ENCODE measurements around the gene TRIM62. TPM values are rescaled to one million over a fixed set of nuclear protein-coding genes. Genes with fewer than 3 reads are reported as not detected.

Gene TRIM62
- total RNA-seq, 4 donors from 2014 or later = 25.8 to 32.0 (median 29.9) TPM

- intact Hi-C loops (cut with DNase I; ENCODE audit: low total_unique reads) = no loop called here
- TF ChIP-seq POLR2A (IDR thresholded peaks at IDR 0.05) = no peak
- TF ChIP-seq CTCF (IDR thresholded peaks at IDR 0.05) = no peak
- DNase-seq (ENCODE audit: low spot score in 2 of 2) = peak in 1 of 2 donors; percentile 82
- H3K4me3 ChIP-seq (ENCODE audit: low read depth, poor library complexity, severe bottlenecking) = no peak overlapping the region
- WGBS, 2 donors = 82 to 85% methylated on average over 10 of the region's 10 CpGs
Measured at GRCh38 chr1:33133478-33134105, 48.3 kb downstream of the TRIM62 start.

DNA sequence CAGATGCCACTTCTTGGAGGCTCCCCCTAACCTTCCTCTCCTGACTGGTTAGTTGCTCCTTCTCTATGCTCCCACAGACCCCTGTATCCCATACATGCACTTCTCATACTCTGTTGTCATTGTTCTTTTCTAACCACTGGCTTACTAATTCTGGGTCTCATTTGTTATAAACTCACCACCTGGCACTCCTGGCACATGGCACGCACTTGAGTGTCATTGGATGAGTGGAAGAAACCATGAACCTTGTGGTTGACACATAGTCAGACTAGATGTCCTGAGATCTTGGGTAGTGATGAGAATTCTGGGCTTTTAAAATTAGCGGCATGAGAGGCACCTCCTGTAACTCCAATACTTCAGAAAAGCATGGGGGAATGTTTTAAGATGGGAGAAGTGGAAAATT, 49.3 kb downstream of the TRIM62 start:
- DNase-seq (ENCODE audit: low spot score in 2 of 2) = peak in 1 of 2 donors; percentile 4
- H3K4me3 ChIP-seq (ENCODE audit: low read depth, poor library complexity, severe bottlenecking) = no peak overlapping the region
- WGBS, 2 donors = 91 to 98% methylated on average over 2 of the region's 2 CpGs
- TF ChIP-seq POLR2A (IDR thresholded peaks at IDR 0.05) (no peak), CTCF (IDR thresholded peaks at IDR 0.05) (no peak)
- intact Hi-C loops (cut with DNase I; ENCODE audit: low total_unique reads) = no loop called here

GRCh38 chr1:33131191-33131590, 50.7 kb downstream of the TRIM62 start:
- 95 to 97% methylated on average over 2 of the region's 2 CpGs for WGBS, 2 donors
- no peak for DNase-seq (ENCODE audit: low spot score in 2 of 2)
- TF ChIP-seq CTCF (IDR thresholded peaks at IDR 0.05) (no peak), POLR2A (IDR thresholded peaks at IDR 0.05) (no peak)
- no peak overlapping the region for H3K4me3 ChIP-seq (ENCODE audit: low read depth, poor library complexity, severe bottlenecking)
- intact Hi-C loops (cut with DNase I; ENCODE audit: low total_unique reads) = no loop called here

DNA sequence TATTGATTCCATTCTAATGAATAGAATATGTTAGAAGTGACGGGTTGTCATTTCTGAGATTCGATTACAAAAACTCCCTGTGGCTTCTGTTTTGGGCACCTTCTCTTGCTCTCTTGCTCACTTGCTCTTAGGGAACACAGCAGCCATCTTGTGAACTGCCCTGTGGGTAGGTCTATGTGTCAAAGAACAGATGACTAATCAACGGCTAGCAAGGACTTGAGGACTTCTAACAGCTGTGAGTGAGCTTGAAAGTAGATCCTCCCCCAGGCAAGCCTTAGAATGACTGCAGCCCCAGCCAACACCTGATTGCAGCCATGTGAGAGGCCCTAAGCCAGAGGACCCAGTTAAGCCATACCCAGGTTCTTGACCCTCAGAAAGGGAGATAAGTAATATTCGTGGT, 51.5 kb downstream of the TRIM62 start:
- no peak overlapping the region for H3K4me3 ChIP-seq (ENCODE audit: low read depth, poor library complexity, severe bottlenecking)
- 55 to 57% methylated on average over 4 of the region's 4 CpGs for WGBS, 2 donors
- intact Hi-C loops (cut with DNase I; ENCODE audit: low total_unique reads) = no loop called here
- TF ChIP-seq POLR2A (IDR thresholded peaks at IDR 0.05) = no peak
- no peak for TF ChIP-seq CTCF (IDR thresholded peaks at IDR 0.05)
- peak in 1 of 2 donors; percentile 26 for DNase-seq (ENCODE audit: low spot score in 2 of 2)

DNA sequence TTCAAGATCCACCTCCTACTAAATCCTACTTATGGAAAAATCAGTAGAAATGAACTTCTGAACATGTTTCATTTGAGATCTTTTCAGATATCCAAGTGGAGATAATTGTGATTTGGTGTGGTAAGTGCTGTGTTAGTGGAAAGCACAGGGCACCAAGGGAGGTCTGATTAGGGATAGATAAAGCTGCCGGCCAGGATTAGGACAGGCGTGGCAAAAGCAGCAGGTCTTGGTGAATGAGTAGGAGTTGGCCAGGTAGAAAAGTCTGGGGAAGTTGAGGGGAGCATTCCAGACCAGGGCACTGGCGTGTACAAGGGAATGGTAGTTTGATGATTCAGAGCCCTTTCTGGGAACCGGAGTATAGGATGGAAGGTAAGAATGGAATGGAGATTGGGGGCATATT, 53.1 kb downstream of the TRIM62 start:
- DNase-seq (ENCODE audit: low spot score in 2 of 2) = peak in 1 of 2 donors; percentile 71
- whole genome bisulfite sequencing, 2 donors = 43 to 62% methylated on average over 4 of the region's 4 CpGs
- TF ChIP-seq CTCF (IDR thresholded peaks at IDR 0.05) = no peak
- TF ChIP-seq POLR2A (IDR thresholded peaks at IDR 0.05) = no peak
- intact Hi-C loops (cut with DNase I; ENCODE audit: low total_unique reads) = no loop called here
- H3K4me3 ChIP-seq (ENCODE audit: low read depth, poor library complexity, severe bottlenecking) = no peak overlapping the region
